ENCODE results near the gene TMEM198.
A peak's percentile ranks its signal among the peaks of the same experiment; 100 is the strongest.

TMEM198 gene

DNA sequence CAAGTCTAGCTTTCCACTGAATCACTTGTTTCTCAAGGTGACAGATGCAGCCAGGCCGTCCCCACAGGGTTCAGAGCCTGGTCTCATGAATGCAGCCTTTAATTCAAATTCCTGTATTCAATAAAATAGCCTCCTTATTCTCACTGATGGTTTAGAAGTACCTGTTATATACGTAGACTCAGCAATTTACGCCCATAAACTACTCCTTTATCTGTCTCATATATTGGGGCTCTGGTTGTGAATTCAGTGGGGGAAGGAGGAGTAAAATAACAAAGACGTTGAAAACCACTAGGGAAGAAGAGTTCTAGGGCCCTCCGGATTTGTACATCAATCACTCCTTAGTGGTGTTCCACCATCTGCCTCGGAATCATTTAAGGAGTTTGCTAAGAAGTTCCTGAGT lies 25.8 kb downstream of the TMEM198 start:
- Mint-ChIP-seq H3K4me3 (peak overlapping the region; percentile 8 to 72), H3K9me3 (no peaks in the 10 kb centered on the region), H3K27ac (no peak overlapping the region), H3K4me1 (peaks cover 5% of the 10 kb centered on the region), H3K27me3 (peaks cover 72% of the 10 kb centered on the region)
- DNase-seq (no peak), ATAC-seq (no peak)

DNA sequence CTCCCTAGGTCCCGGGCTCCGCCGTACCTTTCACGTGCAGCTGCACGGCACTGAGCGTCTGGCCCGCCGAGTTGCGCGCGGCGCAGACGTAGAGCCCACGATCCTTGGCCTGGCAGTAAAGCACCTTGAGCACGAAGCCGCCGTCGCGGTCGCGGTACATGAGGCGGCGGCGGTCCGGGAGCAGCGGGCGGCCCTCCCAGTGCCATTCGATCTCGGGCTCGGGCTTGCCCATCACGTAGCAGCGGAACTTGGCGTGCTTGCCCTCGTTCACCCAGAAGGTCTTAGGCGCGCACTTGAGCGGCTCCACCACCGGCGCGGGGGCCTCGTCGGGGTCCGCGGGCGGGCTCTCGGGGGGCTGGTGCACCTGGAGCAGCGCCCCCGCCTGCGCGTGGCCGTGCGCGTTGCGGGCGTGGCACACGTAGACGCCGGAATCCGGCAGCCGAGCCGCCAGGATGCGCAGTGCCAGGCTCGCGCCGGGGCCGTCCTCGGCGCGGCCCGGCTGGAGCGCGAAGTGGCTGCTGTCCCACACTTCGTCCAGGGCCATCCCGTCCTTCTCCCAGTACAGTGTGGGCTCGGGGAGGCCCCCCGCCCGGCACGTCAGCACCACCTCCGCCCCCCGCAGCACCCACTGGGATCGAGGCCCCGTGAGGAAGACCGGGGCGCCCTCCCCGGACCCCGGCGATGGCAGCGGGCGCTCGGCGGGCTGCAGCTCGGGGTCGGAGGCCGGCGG lies 26.5 kb downstream of the TMEM198 start:
- no peak overlapping the region for H3K27ac Mint-ChIP-seq
- H3K4me3 Mint-ChIP-seq, result peak overlapping the region; percentile 53 to 72
- peaks cover 78% of the 10 kb centered on the region for H3K27me3 Mint-ChIP-seq
- no peak for DNase-seq
- H3K9me3 Mint-ChIP-seq, result no peaks in the 10 kb centered on the region
- ATAC-seq, result peak; percentile 43
- H3K4me1 Mint-ChIP-seq, result peaks cover 5% of the 10 kb centered on the region

DNA sequence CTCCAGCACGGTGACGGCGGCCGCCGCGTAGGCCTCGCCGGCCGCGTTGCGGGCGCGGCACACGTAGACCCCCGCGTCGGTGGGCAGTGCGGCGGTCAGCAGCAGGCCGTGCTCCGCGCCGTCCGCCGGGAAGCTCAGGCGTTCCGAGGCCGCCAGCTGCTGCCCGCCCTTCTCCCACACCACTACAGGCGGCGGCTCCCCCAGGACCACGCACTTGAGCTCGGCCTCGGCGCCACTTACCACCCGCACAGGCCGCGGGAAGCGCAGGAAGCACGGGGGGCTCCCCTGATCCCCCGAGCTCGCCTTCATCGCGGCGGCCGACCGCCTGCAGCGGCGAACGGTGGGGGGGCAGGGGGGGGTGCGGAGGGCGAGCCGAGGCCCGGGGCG lies 27.1 kb downstream of the TMEM198 start:
- Mint-ChIP-seq H3K27ac (no peak overlapping the region), H3K4me3 (peak overlapping the region; percentile 49 to 52), H3K4me1 (peaks cover 5% of the 10 kb centered on the region), H3K27me3 (peaks cover 82% of the 10 kb centered on the region), H3K9me3 (no peaks in the 10 kb centered on the region)
- DNase-seq (no peak), ATAC-seq (peak; percentile 22)

DNA sequence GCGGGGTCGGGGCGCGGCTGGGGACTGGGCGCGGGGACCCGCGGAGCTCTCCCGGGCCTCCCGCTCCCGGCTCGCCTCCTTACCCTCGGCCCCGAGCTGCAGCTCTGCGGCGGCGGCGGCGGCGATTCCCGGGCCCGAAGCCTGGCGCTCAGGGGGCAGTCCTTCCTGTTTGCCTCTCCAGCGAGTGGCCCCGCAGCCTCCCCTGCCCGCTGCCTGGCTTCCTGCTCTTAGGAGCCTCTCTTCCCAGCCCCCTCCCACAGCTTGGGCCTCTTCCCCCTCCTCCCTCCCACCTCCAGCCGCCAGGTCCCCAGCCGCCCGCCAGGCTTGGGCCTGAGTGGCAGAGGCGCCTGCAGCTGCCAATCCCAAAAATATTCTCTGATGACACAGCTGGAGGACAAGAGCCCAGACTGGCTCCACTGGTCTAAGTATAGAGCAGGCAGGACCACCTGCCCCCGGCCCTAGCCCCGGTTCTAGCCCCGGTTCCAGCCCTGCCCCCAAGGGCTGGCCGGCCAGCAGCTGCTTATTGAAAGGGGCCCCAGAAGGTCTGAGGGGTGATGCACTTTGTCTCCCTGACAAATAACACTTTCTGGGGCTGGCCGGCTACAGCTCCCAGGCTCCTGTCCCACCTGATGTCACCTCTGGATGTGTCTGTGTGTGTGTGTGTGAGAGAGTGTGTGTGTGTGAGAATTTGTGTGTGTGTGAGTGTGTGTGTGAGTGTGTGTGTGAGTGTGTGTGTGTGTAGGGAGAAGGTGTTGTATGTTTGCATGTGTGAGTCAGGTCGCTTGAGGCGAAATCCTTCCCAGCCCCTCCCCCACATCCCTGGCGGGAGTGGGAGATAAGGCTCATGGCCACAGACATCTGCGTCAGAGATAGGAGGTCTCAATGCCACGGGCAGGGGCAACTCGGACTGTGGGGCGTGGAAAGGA lies 27.7 kb downstream of the TMEM198 start, which contains the start of gene OBSL1:
TSS of gene OBSL1 (minus strand) at position 229 of the 926 bp plus-strand sequence. CDS start 307 bp downstream, outside the sequence.
- peaks cover 5% of the 10 kb centered on the region for H3K4me1 Mint-ChIP-seq
- DNase-seq, result no peak

DNA sequence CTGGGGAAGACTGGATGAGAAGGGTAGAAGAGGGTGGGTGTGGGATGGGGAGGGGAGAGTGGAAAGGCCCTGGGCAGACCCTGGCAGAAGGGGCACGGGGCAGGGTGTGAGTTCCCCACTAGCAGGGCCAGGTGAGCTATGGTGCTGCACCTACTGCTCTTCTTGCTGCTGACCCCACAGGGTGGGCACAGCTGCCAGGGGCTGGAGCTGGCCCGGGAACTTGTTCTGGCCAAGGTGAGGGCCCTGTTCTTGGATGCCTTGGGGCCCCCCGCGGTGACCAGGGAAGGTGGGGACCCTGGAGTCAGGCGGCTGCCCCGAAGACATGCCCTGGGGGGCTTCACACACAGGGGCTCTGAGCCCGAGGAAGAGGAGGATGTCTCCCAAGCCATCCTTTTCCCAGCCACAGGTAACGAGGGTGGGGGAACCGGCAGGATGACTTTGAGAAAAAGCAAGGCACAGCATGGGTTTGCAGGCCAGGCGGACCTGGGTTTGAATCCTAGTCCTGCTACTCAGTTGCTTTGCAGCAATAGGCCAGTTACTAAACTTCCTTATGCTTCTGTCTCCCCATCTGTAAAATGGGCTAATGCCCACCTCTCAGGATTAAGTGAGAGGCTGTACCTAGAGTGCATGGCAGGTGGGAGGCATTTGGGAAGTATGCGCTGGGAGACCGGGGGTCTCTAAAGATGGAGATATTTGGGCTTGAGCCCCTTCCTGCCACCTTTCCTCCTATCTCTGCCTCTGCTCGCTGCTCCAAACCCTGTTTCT lies 28.6 kb downstream of the TMEM198 start, which contains the start of gene INHA:
TSS of gene INHA (plus strand) at position 74 of the 765 bp plus-strand sequence. CDS start at position 139, 65 bp downstream.
- H3K4me3 Mint-ChIP-seq, result peak within 1 kb of the TSS in 1 of 2 donors; percentile 30
- H3K4me1 Mint-ChIP-seq, result peaks cover 5% of the 10 kb centered on the region
- H3K27me3 Mint-ChIP-seq, result peaks cover 81% of the 10 kb centered on the region
- no peak within 1 kb of the TSS for H3K27ac Mint-ChIP-seq
- no peaks in the 10 kb centered on the region for H3K9me3 Mint-ChIP-seq
- ATAC-seq, result peak; percentile 10
- no peak for DNase-seq

More for the DNA sequence above, 27.7 kb downstream of the TMEM198 start, which contains the start of gene OBSL1:
- peak within 1 kb of the TSS; percentile 49 to 69 for H3K4me3 Mint-ChIP-seq
- no peak within 1 kb of the TSS for H3K27ac Mint-ChIP-seq
- peaks cover 81% of the 10 kb centered on the region for H3K27me3 Mint-ChIP-seq
- H3K9me3 Mint-ChIP-seq, result no peaks in the 10 kb centered on the region
- peak; percentile 38 for ATAC-seq

DNA sequence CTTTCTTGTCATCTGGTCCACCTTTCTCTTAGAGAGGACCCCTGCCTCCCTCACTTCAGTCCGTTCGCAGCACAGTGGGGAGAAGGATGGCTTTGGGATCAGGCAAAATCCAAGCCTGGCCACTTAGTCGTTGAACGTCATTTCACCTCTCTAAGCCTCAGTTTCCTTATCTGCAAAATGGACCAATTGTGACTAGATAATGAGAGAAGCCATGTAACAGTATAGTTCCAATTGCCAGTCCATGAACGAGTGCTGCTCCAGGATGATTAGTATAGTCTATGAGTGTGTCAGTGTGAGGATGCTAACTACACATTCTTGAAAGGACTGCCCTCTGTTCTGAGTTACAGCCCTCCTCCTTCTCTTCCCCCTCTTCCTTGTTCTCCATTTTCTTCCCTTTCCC lies 29.3 kb downstream of the TMEM198 start:
- peaks cover 76% of the 10 kb centered on the region for H3K27me3 Mint-ChIP-seq
- H3K4me3 Mint-ChIP-seq, result no peak overlapping the region
- H3K27ac Mint-ChIP-seq, result no peak overlapping the region
- ATAC-seq (no peak), DNase-seq (no peak)
- no peaks in the 10 kb centered on the region for H3K9me3 Mint-ChIP-seq
- H3K4me1 Mint-ChIP-seq, result peaks cover 5% of the 10 kb centered on the region

DNA sequence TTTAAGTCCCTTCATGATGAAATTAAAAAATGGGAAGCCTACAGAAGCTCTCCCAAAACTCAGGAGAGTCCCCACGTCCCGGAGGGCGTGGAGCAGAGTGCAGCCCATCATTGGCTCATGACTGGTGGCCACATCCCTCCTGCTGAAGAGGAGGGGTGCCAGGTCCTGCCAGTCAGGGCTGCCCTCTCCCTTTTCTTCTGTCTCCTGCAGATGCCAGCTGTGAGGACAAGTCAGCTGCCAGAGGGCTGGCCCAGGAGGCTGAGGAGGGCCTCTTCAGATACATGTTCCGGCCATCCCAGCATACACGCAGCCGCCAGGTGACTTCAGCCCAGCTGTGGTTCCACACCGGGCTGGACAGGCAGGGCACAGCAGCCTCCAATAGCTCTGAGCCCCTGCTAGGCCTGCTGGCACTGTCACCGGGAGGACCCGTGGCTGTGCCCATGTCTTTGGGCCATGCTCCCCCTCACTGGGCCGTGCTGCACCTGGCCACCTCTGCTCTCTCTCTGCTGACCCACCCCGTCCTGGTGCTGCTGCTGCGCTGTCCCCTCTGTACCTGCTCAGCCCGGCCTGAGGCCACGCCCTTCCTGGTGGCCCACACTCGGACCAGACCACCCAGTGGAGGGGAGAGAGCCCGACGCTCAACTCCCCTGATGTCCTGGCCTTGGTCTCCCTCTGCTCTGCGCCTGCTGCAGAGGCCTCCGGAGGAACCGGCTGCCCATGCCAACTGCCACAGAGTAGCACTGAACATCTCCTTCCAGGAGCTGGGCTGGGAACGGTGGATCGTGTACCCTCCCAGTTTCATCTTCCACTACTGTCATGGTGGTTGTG lies 30.9 kb downstream of the TMEM198 start:
- Mint-ChIP-seq H3K4me1 (peaks cover 5% of the 10 kb centered on the region), H3K9me3 (no peaks in the 10 kb centered on the region), H3K27ac (no peak overlapping the region), H3K4me3 (no peak overlapping the region), H3K27me3 (peaks cover 61% of the 10 kb centered on the region)
- ATAC-seq (peak; percentile 13), DNase-seq (no peak)

DNA sequence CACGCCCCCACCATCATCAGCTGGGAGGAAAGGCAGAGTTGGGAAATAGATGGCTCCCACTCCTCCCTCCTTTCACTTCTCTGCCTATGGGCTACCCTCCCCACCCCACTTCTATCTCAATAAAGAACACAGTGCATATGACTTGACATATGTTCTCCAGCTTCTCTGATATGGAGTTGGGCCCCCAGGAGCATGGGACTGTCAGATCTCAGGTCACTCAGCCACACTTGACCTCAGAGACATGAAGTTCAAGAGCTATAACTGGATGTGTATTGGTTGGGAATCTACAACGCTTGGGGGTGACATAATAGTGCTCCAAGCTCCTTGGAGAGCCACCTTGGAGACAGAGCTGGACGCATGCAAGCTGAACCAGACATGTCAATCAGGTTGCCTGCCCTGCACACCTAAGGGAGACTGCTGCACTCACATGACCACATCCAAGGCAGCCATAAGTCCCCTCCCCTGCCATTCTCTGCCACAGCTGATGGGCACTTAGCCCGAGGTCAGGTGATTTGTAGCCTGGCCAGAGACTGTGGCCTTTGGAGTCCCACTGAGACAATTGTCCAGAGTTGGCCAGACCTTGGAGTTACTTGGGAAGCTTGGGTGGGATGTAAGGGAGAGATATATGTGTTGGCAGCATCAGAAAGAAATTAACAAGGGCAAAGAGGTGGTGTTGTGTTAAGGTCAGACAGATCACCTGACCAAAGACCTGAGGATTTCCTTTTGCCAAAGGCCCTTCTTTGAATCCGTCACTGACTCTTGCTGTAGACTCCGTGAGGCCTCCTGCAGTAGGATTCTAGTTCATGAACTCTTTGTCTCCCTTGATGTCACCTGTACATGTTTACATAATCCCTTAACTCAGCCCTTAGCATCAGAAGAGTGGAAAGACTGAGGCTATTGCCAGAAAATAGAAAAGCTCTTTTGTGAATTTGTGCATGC lies 32.0 kb downstream of the TMEM198 start:
- Mint-ChIP-seq H3K27me3 (peaks cover 53% of the 10 kb centered on the region), H3K4me3 (no peak overlapping the region), H3K4me1 (no peaks in the 10 kb centered on the region), H3K9me3 (no peaks in the 10 kb centered on the region), H3K27ac (peak overlapping the region in 1 of 2 donors; percentile 72)
- no peak for DNase-seq
- no peak for ATAC-seq

DNA sequence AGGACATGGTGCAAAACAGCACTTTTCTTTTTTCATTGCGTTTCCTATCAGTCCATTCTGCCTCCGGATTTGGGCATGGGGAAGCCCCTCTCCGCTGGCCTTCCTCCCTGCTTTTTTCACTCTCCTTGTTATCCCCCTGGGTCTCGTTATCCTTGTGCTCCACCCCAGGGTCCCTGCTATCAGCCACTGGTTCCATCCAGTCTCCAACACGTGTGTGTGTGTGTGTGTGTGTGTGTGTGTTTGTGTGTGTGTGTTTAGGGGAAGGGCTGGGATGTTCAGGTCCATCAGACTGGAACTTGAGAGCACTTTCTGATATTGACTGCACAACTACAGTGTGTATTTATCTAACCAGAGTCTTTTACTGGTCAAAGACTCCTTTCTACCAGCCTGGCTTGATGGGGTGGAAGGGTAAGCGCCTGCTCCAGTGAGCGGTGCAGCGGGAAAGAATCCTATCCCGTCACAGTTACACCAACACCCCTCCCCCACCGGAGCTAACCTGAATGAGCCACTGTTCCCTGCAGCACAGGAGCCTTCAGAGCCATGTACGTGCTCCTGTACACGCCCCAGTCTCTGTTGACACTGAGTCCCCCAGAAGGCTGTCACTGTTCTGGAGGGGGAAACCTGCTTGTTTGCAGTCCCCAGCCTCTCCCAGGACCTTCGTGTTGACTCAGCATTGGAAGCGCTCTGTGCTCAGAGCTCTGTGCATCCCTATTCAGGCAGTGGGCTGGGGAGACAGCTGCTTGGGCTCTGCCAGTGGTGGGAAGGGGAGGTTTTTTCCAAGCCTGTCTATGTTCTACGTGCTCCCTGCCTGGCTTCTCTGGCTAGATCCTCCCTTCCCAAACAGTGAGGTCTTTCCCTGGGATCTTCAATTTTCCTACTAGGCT lies 32.9 kb downstream of the TMEM198 start:
- ATAC-seq (no peak), DNase-seq (no peak)
- Mint-ChIP-seq H3K4me3 (no peak overlapping the region), H3K9me3 (no peaks in the 10 kb centered on the region), H3K27ac (no peak overlapping the region), H3K27me3 (peaks cover 49% of the 10 kb centered on the region), H3K4me1 (no peaks in the 10 kb centered on the region)

DNA sequence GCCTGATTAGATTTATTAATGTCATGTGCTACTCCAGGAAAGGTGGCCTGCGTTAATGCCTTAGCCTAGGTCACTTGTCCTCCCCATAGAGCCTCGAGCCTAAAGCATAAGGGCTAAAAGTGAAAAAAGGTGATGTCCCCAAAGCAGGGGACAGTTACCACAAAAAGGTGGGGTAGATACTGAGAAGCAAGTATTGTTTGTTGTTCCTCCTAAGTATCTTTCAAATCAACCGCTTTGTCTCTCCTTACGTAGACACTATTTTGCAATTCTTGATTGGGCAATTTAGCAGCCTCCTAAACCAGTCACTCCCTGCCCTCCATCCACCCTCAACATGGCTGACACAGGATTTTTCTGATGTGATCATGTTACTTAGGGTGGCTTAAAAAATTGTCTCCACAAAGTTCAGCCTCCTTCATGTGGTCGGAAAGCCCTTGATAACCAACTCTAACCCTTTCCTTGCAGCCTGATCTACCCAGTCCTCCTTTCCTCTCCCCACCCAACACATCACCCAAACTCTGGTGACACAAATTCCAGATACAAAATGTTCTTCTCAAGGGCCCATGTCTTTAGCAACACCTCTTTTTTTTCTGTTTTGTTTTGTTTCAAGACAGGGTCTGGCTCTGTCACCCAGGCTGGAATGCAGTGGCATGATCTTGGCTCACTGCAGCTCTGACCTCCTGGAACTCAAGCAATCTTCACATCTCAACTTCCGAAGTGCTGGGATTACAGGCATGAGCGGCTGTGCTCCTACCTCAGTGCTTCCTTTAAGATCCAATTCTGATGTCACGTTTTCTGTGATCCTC lies 35.2 kb downstream of the TMEM198 start:
- H3K4me1 Mint-ChIP-seq, result no peaks in the 10 kb centered on the region
- H3K27me3 Mint-ChIP-seq, result peaks cover 28% of the 10 kb centered on the region
- ATAC-seq, result no peak
- H3K9me3 Mint-ChIP-seq, result no peaks in the 10 kb centered on the region
- H3K4me3 Mint-ChIP-seq, result no peak overlapping the region
- no peak for DNase-seq
- peak overlapping the region in 1 of 2 donors; percentile 1 for H3K27ac Mint-ChIP-seq

DNA sequence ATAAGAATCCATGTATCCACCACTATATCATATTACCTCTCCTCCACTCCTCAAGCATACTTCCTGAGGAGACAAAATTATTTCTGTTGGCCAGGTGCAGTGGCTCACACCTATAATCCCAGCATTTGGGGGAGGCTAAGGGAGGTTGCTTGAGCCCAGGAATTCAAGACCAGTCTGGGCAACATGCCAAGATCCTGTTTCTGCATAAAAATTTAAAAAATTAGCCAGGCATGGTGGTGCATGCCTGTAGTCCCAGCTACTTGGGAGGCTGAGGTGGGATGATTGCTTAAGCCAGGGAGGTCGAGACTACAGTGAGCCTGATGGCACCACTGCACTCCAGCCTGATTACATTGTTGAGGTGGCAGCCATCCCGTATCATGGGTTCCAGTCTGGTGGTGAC lies 37.5 kb downstream of the TMEM198 start:
- no peaks in the 10 kb centered on the region for H3K4me1 Mint-ChIP-seq
- H3K27ac Mint-ChIP-seq, result no peak overlapping the region
- H3K9me3 Mint-ChIP-seq, result no peaks in the 10 kb centered on the region
- no peak for ATAC-seq
- no peak for DNase-seq
- no peak overlapping the region for H3K4me3 Mint-ChIP-seq
- H3K27me3 Mint-ChIP-seq, result peaks cover 13% of the 10 kb centered on the region

DNA sequence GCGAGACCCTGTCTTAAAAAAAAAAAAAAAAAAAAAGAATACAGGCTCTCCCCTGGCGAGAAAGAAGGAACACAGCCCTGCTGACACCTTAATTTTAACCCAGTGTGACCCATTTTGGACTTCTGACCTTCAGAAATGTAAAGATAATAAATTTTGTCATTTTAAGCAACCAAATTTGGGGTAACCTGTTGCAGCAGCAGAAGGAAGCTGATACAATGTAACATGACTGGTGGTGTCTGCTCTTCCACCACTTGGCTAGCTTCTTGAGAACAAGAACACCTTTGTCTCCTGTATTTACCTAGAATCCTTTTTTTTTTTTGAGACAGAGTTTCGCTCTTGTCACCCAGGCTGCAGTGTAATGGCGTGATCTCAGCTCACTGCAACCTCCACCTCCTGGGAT lies 47.3 kb downstream of the TMEM198 start:
- H3K4me3 Mint-ChIP-seq, result no peak overlapping the region
- no peak for DNase-seq
- no peaks in the 10 kb centered on the region for H3K9me3 Mint-ChIP-seq
- H3K27ac Mint-ChIP-seq, result no peak overlapping the region
- peaks cover 8% of the 10 kb centered on the region for H3K27me3 Mint-ChIP-seq
- H3K4me1 Mint-ChIP-seq, result peaks cover 8% of the 10 kb centered on the region
- no peak for ATAC-seq
